Colonic mucosa (tissue), 4 donors: ENCODE results near the gene TMEM150C. TPM values are rescaled to one million over a fixed set of nuclear protein-coding genes. Genes with fewer than 3 reads are reported as not detected.
"Not testable (repeated sequence)": the region's sequence is repeated elsewhere in the genome, so short reads cannot be mapped to it uniquely, and the experiment has no call there.

Experiments
- DNase-seq: peaks from one replicate; pipeline ENCODE4 v3.0.0-alpha.2; 2020
- H3K27ac ChIP-seq: fragments of 200-600 bp; one replicate; pipeline ENCODE4 v1.8.0; 2021
- H3K27me3 ChIP-seq: fragments of 200-600 bp; one replicate; pipeline ENCODE4 v1.8.0; 2021
- H3K36me3 ChIP-seq: fragments of 200-600 bp; one replicate; pipeline ENCODE4 v1.8.0; 2021
- H3K4me1 ChIP-seq: fragments of 200-600 bp; one replicate; pipeline ENCODE4 v1.8.0; 2021; ENCODE audit warnings: mild to moderate bottlenecking
- H3K4me3 ChIP-seq: fragments of 200-600 bp; one replicate; pipeline ENCODE4 v1.8.0; 2021
- H3K9ac ChIP-seq, 2 donors: one replicate each; pipeline ENCODE4 v1.7.0; 2013; ENCODE audit warnings: control low read depth in 2 of 2, low read depth in 2 of 2, low read length in 2 of 2
- H3K9me3 ChIP-seq: fragments of 200-600 bp; one replicate; pipeline ENCODE4 v1.8.0; 2021
- intact Hi-C: fragments of 100-400 bp; cut with DNase I; formaldehyde crosslinking; loops from one replicate; pipeline ENCODE4 v1.14.1; 2022
- total RNA-seq, 2 donors: library from RNA; stranded (reverse); fragmentation: NEBNext Ultra II Directional in 1 of 2; extraction: Animal tissue kit (Norgen Biotek cat#: 25700) in 1 of 2; gene quantifications; one replicate each; pipeline ENCODE4 v1.2.1, GENCODE V29; 2021
- TF ChIP-seq, protein P1 (sequence below): fragments of 200-600 bp; IDR thresholded peaks from one replicate; pipeline ENCODE4 v1.8.0; 2022; ENCODE audit warnings: antibody characterized with exemption, mild to moderate bottlenecking
- donor health status: healthy.
- donor health status: DM: no; HTN: no; CAD: no.
- donor health status: DM: no; HTN: no; CAD: no.

Gene TMEM150C
- total RNA-seq, 2 donors from 2014 or later: 1.2 to 2.5 TPM

- Histone ChIP-seq H3K4me3 (no peak overlapping the region), H3K9me3 (no peaks in the 10 kb centered on the region), H3K27me3 (peaks cover 10% of the 10 kb centered on the region), H3K27ac (no peak overlapping the region), H3K36me3 (no peaks in the 10 kb centered on the region), H3K9ac (no peak overlapping the region), H3K4me1 (no peaks in the 10 kb centered on the region)
- TF ChIP-seq, protein P1, sequence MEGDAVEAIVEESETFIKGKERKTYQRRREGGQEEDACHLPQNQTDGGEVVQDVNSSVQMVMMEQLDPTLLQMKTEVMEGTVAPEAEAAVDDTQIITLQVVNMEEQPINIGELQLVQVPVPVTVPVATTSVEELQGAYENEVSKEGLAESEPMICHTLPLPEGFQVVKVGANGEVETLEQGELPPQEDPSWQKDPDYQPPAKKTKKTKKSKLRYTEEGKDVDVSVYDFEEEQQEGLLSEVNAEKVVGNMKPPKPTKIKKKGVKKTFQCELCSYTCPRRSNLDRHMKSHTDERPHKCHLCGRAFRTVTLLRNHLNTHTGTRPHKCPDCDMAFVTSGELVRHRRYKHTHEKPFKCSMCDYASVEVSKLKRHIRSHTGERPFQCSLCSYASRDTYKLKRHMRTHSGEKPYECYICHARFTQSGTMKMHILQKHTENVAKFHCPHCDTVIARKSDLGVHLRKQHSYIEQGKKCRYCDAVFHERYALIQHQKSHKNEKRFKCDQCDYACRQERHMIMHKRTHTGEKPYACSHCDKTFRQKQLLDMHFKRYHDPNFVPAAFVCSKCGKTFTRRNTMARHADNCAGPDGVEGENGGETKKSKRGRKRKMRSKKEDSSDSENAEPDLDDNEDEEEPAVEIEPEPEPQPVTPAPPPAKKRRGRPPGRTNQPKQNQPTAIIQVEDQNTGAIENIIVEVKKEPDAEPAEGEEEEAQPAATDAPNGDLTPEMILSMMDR: no peak
- intact Hi-C loops: no loop called here
- DNase-seq: no peak
Measured at GRCh38 chr4:82559735-82560120, 2.1 kb downstream of the TMEM150C start.

GRCh38 chr4:82559090-82559734 lies 2.6 kb downstream of the TMEM150C start:
- H3K9ac ChIP-seq, H3K4me1 ChIP-seq, H3K36me3 ChIP-seq, H3K4me3 ChIP-seq, H3K9me3 ChIP-seq, intact Hi-C loops, H3K27me3 ChIP-seq, H3K27ac ChIP-seq: not testable (repeated sequence)
- DNase-seq: peak; percentile 26

GRCh38 chr4:82555276-82555675 lies 6.5 kb downstream of the TMEM150C start:
- no peaks in the 10 kb centered on the region for H3K9me3 ChIP-seq
- H3K4me1 ChIP-seq: no peaks in the 10 kb centered on the region
- no peak overlapping the region for H3K9ac ChIP-seq
- no peak overlapping the region for H3K27ac ChIP-seq
- no peaks in the 10 kb centered on the region for H3K36me3 ChIP-seq
- TF ChIP-seq, protein P1: no peak
- no peak for DNase-seq
- intact Hi-C loops: no loop called here
- H3K27me3 ChIP-seq: peaks cover 3% of the 10 kb centered on the region
- H3K4me3 ChIP-seq: no peak overlapping the region

DNA sequence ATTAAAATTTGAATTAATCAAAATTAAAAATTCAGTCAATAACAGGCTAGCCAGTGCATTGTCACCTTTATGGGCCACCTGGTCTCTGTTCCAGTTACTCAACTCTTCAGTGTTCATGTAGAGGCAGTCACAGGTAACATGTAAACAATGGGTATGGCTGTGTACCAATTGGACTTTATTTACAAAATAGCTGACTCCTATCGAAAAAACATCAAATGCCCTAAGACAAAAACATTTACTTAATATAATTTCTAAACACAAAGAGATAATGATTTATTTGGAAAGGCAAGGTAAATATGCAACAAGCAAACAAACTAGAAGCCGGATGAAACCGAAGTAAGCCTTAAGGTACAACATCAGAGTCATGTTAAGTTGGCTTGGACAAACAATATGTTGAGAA lies 8.8 kb downstream of the TMEM150C start:
- intact Hi-C loops: no loop called here
- H3K36me3 ChIP-seq: no peaks in the 10 kb centered on the region
- H3K27me3 ChIP-seq: no peaks in the 10 kb centered on the region
- no peak overlapping the region for H3K27ac ChIP-seq
- no peak for DNase-seq
- no peaks in the 10 kb centered on the region for H3K4me1 ChIP-seq
- TF ChIP-seq, protein P1: no peak
- no peak overlapping the region for H3K4me3 ChIP-seq
- H3K9ac ChIP-seq: no peak overlapping the region
- H3K9me3 ChIP-seq: no peaks in the 10 kb centered on the region

- Histone ChIP-seq H3K9me3 (no peaks in the 10 kb centered on the region), H3K36me3 (no peaks in the 10 kb centered on the region), H3K27ac (no peak overlapping the region), H3K9ac (no peak overlapping the region), H3K27me3 (no peaks in the 10 kb centered on the region), H3K4me3 (no peak overlapping the region), H3K4me1 (no peaks in the 10 kb centered on the region)
- intact Hi-C loops: no loop called here
- TF ChIP-seq, protein P1: no peak
- DNase-seq: no peak
Measured at GRCh38 chr4:82551734-82552133, 10.1 kb downstream of the TMEM150C start.

- H3K27ac ChIP-seq, H3K36me3 ChIP-seq, DNase-seq, H3K4me1 ChIP-seq, H3K4me3 ChIP-seq, H3K9me3 ChIP-seq, H3K9ac ChIP-seq, intact Hi-C loops, H3K27me3 ChIP-seq: not testable (repeated sequence)
Measured at GRCh38 chr4:82547850-82548249, 13.9 kb downstream of the TMEM150C start.
